Activated naive CD8-positive, alpha-beta T cell (primary cell): ENCODE results near the gene PEX3.
"Not testable (repeated sequence)": the region's sequence is repeated elsewhere in the genome, so short reads cannot be mapped to it uniquely, and the experiment has no call there.

Source experiments
- H3K27ac Mint-ChIP-seq: one replicate; pipeline ENCODE4 v1.8.0; 2021; ENCODE audit warnings: mixed read lengths
- H3K27me3 Mint-ChIP-seq: one replicate; pipeline ENCODE4 v1.8.0; 2021; ENCODE audit warnings: mixed read lengths
- H3K36me3 Mint-ChIP-seq: one replicate; pipeline ENCODE4 v1.8.0; 2021; ENCODE audit warnings: mixed read lengths
- H3K4me1 Mint-ChIP-seq: one replicate; pipeline ENCODE4 v1.8.0; 2021; ENCODE audit warnings: low read depth, mixed read lengths
- H3K4me3 Mint-ChIP-seq: one replicate; pipeline ENCODE4 v1.8.0; 2021; ENCODE audit warnings: mild to moderate bottlenecking, mixed read lengths
- H3K9me3 Mint-ChIP-seq: one replicate; pipeline ENCODE4 v1.8.0; 2021; ENCODE audit warnings: low read depth, mixed read lengths

The PEX3 gene

GRCh38 chr6:143429970-143430369, 20.6 kb upstream of the PEX3 start:
- Mint-ChIP-seq H3K27ac (peak overlapping the region; percentile 64), H3K27me3 (no peaks in the 10 kb centered on the region), H3K4me1 (peaks cover 2% of the 10 kb centered on the region), H3K9me3 (no peaks in the 10 kb centered on the region), H3K4me3 (no peak overlapping the region), H3K36me3 (peaks cover 16% of the 10 kb centered on the region)

- Mint-ChIP-seq H3K36me3 (peaks cover 16% of the 10 kb centered on the region), H3K27ac (no peak overlapping the region)
Measured at GRCh38 chr6:143431226-143431625, 19.4 kb upstream of the PEX3 start.

GRCh38 chr6:143432588-143432987, 18.0 kb upstream of the PEX3 start:
- Mint-ChIP-seq H3K9me3 (no peaks in the 10 kb centered on the region), H3K27ac (no peak overlapping the region), H3K36me3 (peaks cover 15% of the 10 kb centered on the region), H3K4me3 (no peak overlapping the region), H3K27me3 (no peaks in the 10 kb centered on the region), H3K4me1 (no peaks in the 10 kb centered on the region)

More at GRCh38 chr6:143431226-143431625, 19.4 kb upstream of the PEX3 start:
- Mint-ChIP-seq H3K27me3 (no peaks in the 10 kb centered on the region), H3K4me3 (no peak overlapping the region), H3K4me1 (peaks cover 2% of the 10 kb centered on the region), H3K9me3 (no peaks in the 10 kb centered on the region)

- H3K36me3 Mint-ChIP-seq, result peaks cover 31% of the 10 kb centered on the region
- H3K9me3 Mint-ChIP-seq, result no peaks in the 10 kb centered on the region
- peak overlapping the region; percentile 53 for H3K4me3 Mint-ChIP-seq
- peak overlapping the region; percentile 86 for H3K27ac Mint-ChIP-seq
- no peaks in the 10 kb centered on the region for H3K27me3 Mint-ChIP-seq
- peaks cover 27% of the 10 kb centered on the region for H3K4me1 Mint-ChIP-seq
Measured at GRCh38 chr6:143441010-143441409, 9.6 kb upstream of the PEX3 start.

- H3K4me1 Mint-ChIP-seq, result peaks cover 32% of the 10 kb centered on the region
- no peaks in the 10 kb centered on the region for H3K9me3 Mint-ChIP-seq
- peak overlapping the region; percentile 86 for H3K27ac Mint-ChIP-seq
- peaks cover 29% of the 10 kb centered on the region for H3K36me3 Mint-ChIP-seq
- peak overlapping the region; percentile 53 for H3K4me3 Mint-ChIP-seq
- no peaks in the 10 kb centered on the region for H3K27me3 Mint-ChIP-seq
Measured at GRCh38 chr6:143441680-143442545, 8.7 kb upstream of the PEX3 start.

- H3K27ac Mint-ChIP-seq, result no peak overlapping the region
- H3K9me3 Mint-ChIP-seq, result no peaks in the 10 kb centered on the region
- H3K4me1 Mint-ChIP-seq, result peaks cover 41% of the 10 kb centered on the region
- no peaks in the 10 kb centered on the region for H3K27me3 Mint-ChIP-seq
- no peak overlapping the region for H3K4me3 Mint-ChIP-seq
- H3K36me3 Mint-ChIP-seq, result peaks cover 33% of the 10 kb centered on the region
Measured at GRCh38 chr6:143443096-143443495, 7.5 kb upstream of the PEX3 start.

GRCh38 chr6:143447865-143448264, 2.7 kb upstream of the PEX3 start:
- Mint-ChIP-seq H3K4me3 (peak overlapping the region; percentile 20), H3K36me3 (peaks cover 13% of the 10 kb centered on the region), H3K4me1 (peaks cover 39% of the 10 kb centered on the region)
- not testable (repeated sequence) for H3K9me3 Mint-ChIP-seq, H3K27me3 Mint-ChIP-seq, H3K27ac Mint-ChIP-seq

- Mint-ChIP-seq H3K9me3 (no peaks in the 10 kb centered on the region), H3K36me3 (peaks cover 7% of the 10 kb centered on the region), H3K4me3 (peak overlapping the region; percentile 97), H3K27ac (peak overlapping the region; percentile 100), H3K4me1 (peaks cover 44% of the 10 kb centered on the region), H3K27me3 (no peaks in the 10 kb centered on the region)
Measured at GRCh38 chr6:143449082-143449713, 1.4 kb upstream of the PEX3 start.

GRCh38 chr6:143449714-143450452, 722 bp upstream of the PEX3 start:
- Mint-ChIP-seq H3K9me3 (no peaks in the 10 kb centered on the region), H3K4me1 (peaks cover 48% of the 10 kb centered on the region), H3K36me3 (peaks cover 8% of the 10 kb centered on the region), H3K4me3 (peak overlapping the region; percentile 97), H3K27ac (peak overlapping the region; percentile 100), H3K27me3 (no peaks in the 10 kb centered on the region)

GRCh38 chr6:143451531-143451930, 926 bp downstream of the PEX3 start:
- H3K36me3 Mint-ChIP-seq, result peaks cover 8% of the 10 kb centered on the region

GRCh38 chr6:143457563-143458359, 7.2 kb downstream of the PEX3 start:
- no peak overlapping the region for H3K27ac Mint-ChIP-seq
- H3K36me3 Mint-ChIP-seq, result peaks cover 17% of the 10 kb centered on the region
- no peaks in the 10 kb centered on the region for H3K9me3 Mint-ChIP-seq
- H3K4me1 Mint-ChIP-seq, result peaks cover 33% of the 10 kb centered on the region
- no peak overlapping the region for H3K4me3 Mint-ChIP-seq
- H3K27me3 Mint-ChIP-seq, result no peaks in the 10 kb centered on the region

More at GRCh38 chr6:143451531-143451930, 926 bp downstream of the PEX3 start:
- Mint-ChIP-seq H3K4me1 (peaks cover 60% of the 10 kb centered on the region), H3K27ac (peak overlapping the region; percentile 100), H3K4me3 (peak overlapping the region; percentile 97), H3K27me3 (no peaks in the 10 kb centered on the region), H3K9me3 (no peaks in the 10 kb centered on the region)

GRCh38 chr6:143465546-143465945, 14.9 kb downstream of the PEX3 start:
- Mint-ChIP-seq H3K9me3 (no peaks in the 10 kb centered on the region), H3K36me3 (peaks cover 22% of the 10 kb centered on the region), H3K4me1 (peaks cover 3% of the 10 kb centered on the region), H3K27me3 (no peaks in the 10 kb centered on the region), H3K4me3 (no peak overlapping the region), H3K27ac (no peak overlapping the region)

- peaks cover 23% of the 10 kb centered on the region for H3K36me3 Mint-ChIP-seq
- no peak overlapping the region for H3K27ac Mint-ChIP-seq
- peaks cover 2% of the 10 kb centered on the region for H3K4me1 Mint-ChIP-seq
- no peak overlapping the region for H3K4me3 Mint-ChIP-seq
- H3K27me3 Mint-ChIP-seq, result no peaks in the 10 kb centered on the region
- no peaks in the 10 kb centered on the region for H3K9me3 Mint-ChIP-seq
Measured at GRCh38 chr6:143468026-143468425, 17.4 kb downstream of the PEX3 start.

- not testable (repeated sequence) for H3K4me3 Mint-ChIP-seq, H3K27me3 Mint-ChIP-seq, H3K27ac Mint-ChIP-seq, H3K4me1 Mint-ChIP-seq, H3K9me3 Mint-ChIP-seq
- peaks cover 27% of the 10 kb centered on the region for H3K36me3 Mint-ChIP-seq
Measured at GRCh38 chr6:143468823-143469222, 18.2 kb downstream of the PEX3 start.
